OCI-LY1 (cell line): ENCODE results near the gene COX19.

ENCODE experiments used
- H2AFZ ChIP-seq: fragments of 200-600 bp; sonication (generic), shearing (Covaris generic); 2 replicates; pipeline ENCODE4 v1.6.0; 2014; ENCODE audit warnings: antibody characterized with exemption, mild to moderate bottlenecking, low read length
- H3F3A ChIP-seq: fragments of 200-600 bp; sonication (generic), shearing (Covaris generic); 2 replicates; pipeline ENCODE4 v1.6.0; 2014; ENCODE audit warnings: mild to moderate bottlenecking, antibody characterized with exemption, low read length, moderate library complexity; ENCODE audit not compliant: insufficient read depth
- H3K27ac ChIP-seq: fragments of 200-600 bp; sonication (generic); 2 replicates; pipeline ENCODE4 v1.5.1; 2014; ENCODE audit warnings: low read length, mixed run types, mild to moderate bottlenecking, low read depth; ENCODE audit not compliant: poor library complexity, severe bottlenecking
- H3K27me3 ChIP-seq: fragments of 200-600 bp; sonication (generic); 2 replicates; pipeline ENCODE4 v1.6.0; 2014; ENCODE audit warnings: antibody characterized with exemption, mild to moderate bottlenecking, low read length, moderate library complexity; ENCODE audit not compliant: insufficient read depth
- H3K36me3 ChIP-seq: fragments of 200-600 bp; sonication (generic); 2 replicates; pipeline ENCODE4 v1.6.1; 2014; ENCODE audit warnings: mild to moderate bottlenecking, antibody characterized with exemption, low read length, moderate library complexity, mixed read lengths; ENCODE audit not compliant: insufficient read depth
- H3K4me1 ChIP-seq: fragments of 200-600 bp; sonication (generic); 2 replicates; pipeline ENCODE4 v1.5.1; 2014; ENCODE audit warnings: mild to moderate bottlenecking, low read length, moderate library complexity; ENCODE audit not compliant: insufficient read depth, severe bottlenecking
- H3K4me2 ChIP-seq: fragments of 200-600 bp; sonication (generic), shearing (Covaris generic); 2 replicates; pipeline ENCODE4 v1.6.1; 2014; ENCODE audit warnings: low read length
- H3K4me3 ChIP-seq: fragments of 200-600 bp; sonication (generic); 2 replicates; pipeline ENCODE4 v1.5.1; 2014; ENCODE audit warnings: low read length, low read depth, mild to moderate bottlenecking, mixed read lengths; ENCODE audit not compliant: poor library complexity, severe bottlenecking
- H3K79me2 ChIP-seq: fragments of 200-600 bp; shearing (Covaris generic); 2 replicates; pipeline ENCODE4 v1.6.1; 2016; ENCODE audit warnings: mixed run types, low read length, mixed read lengths; ENCODE audit not compliant: insufficient read depth
- H3K9ac ChIP-seq: fragments of 200-600 bp; sonication (generic), shearing (Covaris generic); 2 replicates; pipeline ENCODE4 v1.6.1; 2014; ENCODE audit warnings: mild to moderate bottlenecking, low read length, mixed read lengths
- H3K9me2 ChIP-seq: fragments of 200-600 bp; sonication (generic), shearing (Covaris generic); 2 replicates; pipeline ENCODE4 v1.6.1; 2014; ENCODE audit warnings: low read depth, mild to moderate bottlenecking, low read length, mixed read lengths
- H3K9me3 ChIP-seq: fragments of 200-600 bp; shearing (Covaris generic); 2 replicates; pipeline ENCODE4 v1.6.1; 2014; ENCODE audit warnings: low read length, mixed read lengths
- H4K20me1 ChIP-seq: fragments of 200-600 bp; sonication (generic), shearing (Covaris generic); 2 replicates; pipeline ENCODE4 v1.6.0; 2016; ENCODE audit warnings: mild to moderate bottlenecking, low read length; ENCODE audit not compliant: insufficient read depth
- CTCF ChIP-seq: fragments of 200-600 bp; sonication (generic), shearing (Covaris generic); IDR thresholded peaks from 2 replicates; pipeline ENCODE4 v1.5.1; 2017; ENCODE audit warnings: mild to moderate bottlenecking, antibody characterized with exemption, low read length, moderate library complexity, mixed read lengths
- EZH2 ChIP-seq: fragments of 200-600 bp; sonication (generic), shearing (Covaris generic); IDR thresholded peaks from 2 replicates; pipeline ENCODE4 v1.8.0; 2017; ENCODE audit warnings: borderline replicate concordance, mixed run types, mild to moderate bottlenecking, antibody characterized with exemption, low read length, moderate library complexity, mixed read lengths

Gene COX19

GRCh38 chr7:967361-968082, 7.8 kb downstream of the COX19 start:
- no peak overlapping the region for H2AFZ ChIP-seq
- no peak overlapping the region for H3K4me2 ChIP-seq
- no peaks in the 10 kb centered on the region for H3F3A ChIP-seq
- H3K27me3 ChIP-seq, result peaks cover 15% of the 10 kb centered on the region
- peaks cover 56% of the 10 kb centered on the region for H3K36me3 ChIP-seq
- TF ChIP-seq EZH2, result no peak
- no peak for TF ChIP-seq CTCF
- no peak overlapping the region for H3K4me3 ChIP-seq
- no peak overlapping the region for H3K9ac ChIP-seq
- no peaks in the 10 kb centered on the region; the same call in 1 of the 2 replicates for H4K20me1 ChIP-seq
- no peak overlapping the region for H3K27ac ChIP-seq
- H3K9me2 ChIP-seq, result no peaks in the 10 kb centered on the region
- H3K9me3 ChIP-seq, result no peaks in the 10 kb centered on the region
- H3K4me1 ChIP-seq, result no peaks in the 10 kb centered on the region
- no peaks in the 10 kb centered on the region for H3K79me2 ChIP-seq

DNA sequence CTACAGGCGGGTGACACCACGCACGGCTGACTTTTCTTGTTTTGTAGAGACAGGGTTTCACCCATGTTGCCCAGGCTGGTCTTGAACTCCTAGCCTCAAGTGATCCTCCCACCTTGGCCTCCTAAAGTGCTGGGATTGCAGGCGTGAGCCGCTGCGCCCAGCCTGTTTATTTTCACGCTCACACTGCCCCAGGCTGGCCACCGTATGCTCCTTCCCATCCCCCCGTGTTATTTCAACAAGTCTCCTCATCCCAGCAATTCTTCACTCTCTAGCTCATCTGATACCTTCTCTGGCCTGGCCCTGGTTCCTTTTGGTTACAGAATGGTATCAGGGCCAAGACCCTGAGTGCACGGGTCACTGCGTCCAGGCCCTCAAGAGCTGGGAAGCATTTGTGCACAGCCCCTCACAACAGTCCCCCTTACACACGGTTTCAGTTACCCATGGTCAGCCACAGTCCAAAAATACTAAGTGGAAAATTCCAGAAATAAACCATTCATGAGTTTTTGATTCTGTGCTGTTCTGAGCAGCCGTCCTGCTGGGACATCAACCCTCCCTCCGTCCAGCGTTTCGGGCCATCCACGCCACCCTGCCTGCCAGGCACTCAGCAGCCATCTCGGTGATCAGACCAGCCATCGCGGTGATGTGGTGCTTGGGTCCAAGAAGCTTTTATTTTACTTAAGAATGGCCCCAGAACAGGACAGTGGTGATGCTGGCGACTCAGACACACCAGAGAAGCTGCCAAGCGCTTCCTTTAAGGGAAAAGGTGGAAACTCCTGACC, 8.9 kb downstream of the COX19 start:
- Histone ChIP-seq H3K27me3 (peaks cover 15% of the 10 kb centered on the region), H3K9ac (no peak overlapping the region), H3K9me2 (no peaks in the 10 kb centered on the region), H3K4me1 (no peaks in the 10 kb centered on the region), H3K4me3 (no peak overlapping the region), H3K36me3 (peaks cover 45% of the 10 kb centered on the region), H3K4me2 (no peak overlapping the region), H3K9me3 (no peaks in the 10 kb centered on the region), H3K27ac (no peak overlapping the region), H3F3A (no peaks in the 10 kb centered on the region), H4K20me1 (no peaks in the 10 kb centered on the region; the same call in 1 of the 2 replicates), H3K79me2 (no peaks in the 10 kb centered on the region), H2AFZ (no peak overlapping the region)
- TF ChIP-seq EZH2 (no peak), CTCF (no peak)

DNA sequence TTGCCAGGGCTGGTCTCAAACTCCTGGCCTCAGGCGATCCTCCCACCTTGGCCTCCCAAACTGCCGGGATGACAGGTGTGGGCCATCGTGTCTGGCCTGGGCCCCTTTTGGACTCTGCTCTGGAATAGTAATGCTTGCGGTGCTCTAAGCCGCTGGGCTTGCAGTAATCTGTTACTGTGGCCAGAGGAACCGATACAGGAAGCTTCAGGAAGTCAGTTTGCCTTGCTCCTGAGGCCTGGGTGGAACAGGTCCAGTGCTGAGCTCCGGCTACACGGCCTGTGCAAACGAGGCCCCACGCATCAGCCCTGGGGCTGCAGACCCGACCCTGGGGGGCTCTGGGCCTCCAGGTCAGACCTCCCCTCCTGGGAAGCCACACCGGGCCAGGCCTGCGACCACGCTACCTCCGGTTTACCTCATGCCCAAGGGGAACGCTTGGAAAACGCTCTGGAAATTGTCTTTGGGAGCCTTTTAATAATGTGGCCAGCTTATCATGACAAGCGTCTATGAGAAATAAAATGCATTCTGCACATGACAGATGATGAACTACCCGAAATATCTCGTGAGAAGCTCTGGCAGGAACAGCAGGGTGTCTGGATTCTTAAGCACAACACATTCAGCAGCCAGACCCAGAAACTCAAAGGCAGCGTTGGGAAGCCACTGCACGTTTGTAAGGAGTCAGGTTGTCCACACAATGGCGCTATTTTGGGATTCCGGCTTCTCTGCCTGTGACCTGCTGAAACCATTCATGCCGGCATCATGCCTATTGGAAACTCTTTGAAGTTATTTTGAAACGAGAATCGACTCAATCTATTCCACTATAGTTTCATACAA, 10.7 kb downstream of the COX19 start:
- Histone ChIP-seq H4K20me1 (no peaks in the 10 kb centered on the region), H3K4me3 (no peak overlapping the region), H3K4me2 (no peak overlapping the region), H2AFZ (no peak overlapping the region), H3K36me3 (peaks cover 31% of the 10 kb centered on the region), H3K9me3 (no peaks in the 10 kb centered on the region), H3K9ac (no peak overlapping the region), H3F3A (no peaks in the 10 kb centered on the region), H3K79me2 (no peaks in the 10 kb centered on the region), H3K9me2 (no peaks in the 10 kb centered on the region), H3K27ac (no peak overlapping the region), H3K27me3 (peaks cover 15% of the 10 kb centered on the region), H3K4me1 (no peaks in the 10 kb centered on the region)
- TF ChIP-seq EZH2 (no peak), CTCF (no peak)
